ENCODE measurements around the gene CCDC33. TPM values are rescaled to one million over a fixed set of nuclear protein-coding genes. Genes with fewer than 3 reads are reported as not detected.

Gene CCDC33
- total RNA-seq, 1 experiment from 2014 or later, result 10.6 TPM

GRCh38 chr15:74193299-74193718, 42.8 kb upstream of the CCDC33 start:
- DNase-seq (ENCODE audit: low spot score) (no peak), ATAC-seq (no peak)
- no peak for TF ChIP-seq ELF4 (CRISPR knock-in tag; IDR thresholded peaks at IDR 0.05; ENCODE audit: low read depth)
- no peak for TF ChIP-seq GABPB1 (CRISPR knock-in tag; IDR thresholded peaks at IDR 0.05)
- no peak for TF ChIP-seq ZNF232 (CRISPR knock-in tag; IDR thresholded peaks at IDR 0.05)
- no peak for TF ChIP-seq ZSCAN18 (CRISPR knock-in tag; IDR thresholded peaks at IDR 0.05)
- TF ChIP-seq ZNF138 (CRISPR knock-in tag; conservative IDR thresholded peaks at IDR 0.05), result no peak
- TF ChIP-seq NFYB (CRISPR knock-in tag; conservative IDR thresholded peaks at IDR 0.05; ENCODE audit: low read depth), result no peak
- TF ChIP-seq TP53 (CRISPR knock-in tag; IDR thresholded peaks at IDR 0.05), result no peak
- no peak for TF ChIP-seq PREB (CRISPR knock-in tag; IDR thresholded peaks at IDR 0.05; ENCODE audit: borderline replicate concordance)
- no peak for TF ChIP-seq USF2 (CRISPR knock-in tag; IDR thresholded peaks at IDR 0.05)
- Mint-ChIP-seq H3K27me3 (ENCODE audit: low read depth) (no peaks in the 10 kb centered on the region), H3K9me3 (no peaks in the 10 kb centered on the region), H3K4me3 (no peak overlapping the region), H3K4me1 (no peaks in the 10 kb centered on the region), H3K36me3 (no peaks in the 10 kb centered on the region; the same call in 1 of the 2 replicates), H3K27ac (no peak overlapping the region)
- ChIA-PET POLR2A (interaction anchor here (1.9 kb wide), 1 partner anchor 9 kb away, joined by 6 read pairs; the partner anchor contains the start of gene STRA6), CTCF (interaction anchor here (1.0 to 4.4 kb wide), 4 partner anchors 10 to 129 kb away, joined by 3 to 24 read pairs (median 10); partner anchors contain the start of gene STRA6)

GRCh38 chr15:74193905-74194304, 42.2 kb upstream of the CCDC33 start:
- DNase-seq (ENCODE audit: low spot score) (no peak), ATAC-seq (no peak)
- no peaks in the 10 kb centered on the region for H3K27me3 Mint-ChIP-seq (ENCODE audit: low read depth)
- ChIA-PET POLR2A (no interaction called here), CTCF (interaction anchor here (1.0 to 4.4 kb wide), 3 partner anchors 9 to 128 kb away, joined by 4 to 24 read pairs (median 17); partner anchors contain the start of gene STRA6)
- no peaks in the 10 kb centered on the region for H3K4me1 Mint-ChIP-seq
- H3K27ac Mint-ChIP-seq, result no peak overlapping the region
- H3K9me3 Mint-ChIP-seq, result no peaks in the 10 kb centered on the region
- H3K4me3 Mint-ChIP-seq, result no peak overlapping the region
- H3K36me3 Mint-ChIP-seq, result no peaks in the 10 kb centered on the region; the same call in 1 of the 2 replicates
- TF ChIP-seq ZNF671 (CRISPR knock-in tag; IDR thresholded peaks at IDR 0.05) (no peak), ZNF416 (CRISPR knock-in tag; IDR thresholded peaks at IDR 0.05) (no peak), ZNF138 (CRISPR knock-in tag; conservative IDR thresholded peaks at IDR 0.05) (no peak), TEAD1 (CRISPR knock-in tag; IDR thresholded peaks at IDR 0.05) (no peak), FOXP1 (CRISPR knock-in tag; IDR thresholded peaks at IDR 0.05; ENCODE audit: borderline replicate concordance) (no peak), NR1H2 (CRISPR knock-in tag; IDR thresholded peaks at IDR 0.05) (no peak), NFATC4 (CRISPR knock-in tag; IDR thresholded peaks at IDR 0.05) (no peak), ZNF232 (CRISPR knock-in tag; IDR thresholded peaks at IDR 0.05) (no peak), SOX15 (CRISPR knock-in tag; IDR thresholded peaks at IDR 0.05) (no peak), ETV6 (CRISPR knock-in tag; IDR thresholded peaks at IDR 0.05) (no peak), ARID4B (CRISPR knock-in tag; IDR thresholded peaks at IDR 0.05; ENCODE audit: borderline replicate concordance) (no peak), PRRX2 (CRISPR knock-in tag; IDR thresholded peaks at IDR 0.05) (no peak)
- TF ChIP-seq, protein P1, sequence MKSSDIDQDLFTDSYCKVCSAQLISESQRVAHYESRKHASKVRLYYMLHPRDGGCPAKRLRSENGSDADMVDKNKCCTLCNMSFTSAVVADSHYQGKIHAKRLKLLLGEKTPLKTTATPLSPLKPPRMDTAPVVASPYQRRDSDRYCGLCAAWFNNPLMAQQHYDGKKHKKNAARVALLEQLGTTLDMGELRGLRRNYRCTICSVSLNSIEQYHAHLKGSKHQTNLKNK (CRISPR knock-in tag; IDR thresholded peaks at IDR 0.05), result no peak
- TF ChIP-seq, protein P2, sequence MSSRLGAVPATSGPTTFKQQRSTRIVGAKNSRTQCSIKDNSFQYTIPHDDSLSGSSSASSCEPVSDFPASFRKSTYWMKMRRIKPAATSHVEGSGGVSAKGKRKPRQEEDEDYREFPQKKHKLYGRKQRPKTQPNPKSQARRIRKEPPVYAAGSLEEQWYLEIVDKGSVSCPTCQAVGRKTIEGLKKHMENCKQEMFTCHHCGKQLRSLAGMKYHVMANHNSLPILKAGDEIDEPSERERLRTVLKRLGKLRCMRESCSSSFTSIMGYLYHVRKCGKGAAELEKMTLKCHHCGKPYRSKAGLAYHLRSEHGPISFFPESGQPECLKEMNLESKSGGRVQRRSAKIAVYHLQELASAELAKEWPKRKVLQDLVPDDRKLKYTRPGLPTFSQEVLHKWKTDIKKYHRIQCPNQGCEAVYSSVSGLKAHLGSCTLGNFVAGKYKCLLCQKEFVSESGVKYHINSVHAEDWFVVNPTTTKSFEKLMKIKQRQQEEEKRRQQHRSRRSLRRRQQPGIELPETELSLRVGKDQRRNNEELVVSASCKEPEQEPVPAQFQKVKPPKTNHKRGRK (CRISPR knock-in tag; IDR thresholded peaks at IDR 0.05; ENCODE audit: borderline replicate concordance), result no peak
- TF ChIP-seq, protein P3, sequence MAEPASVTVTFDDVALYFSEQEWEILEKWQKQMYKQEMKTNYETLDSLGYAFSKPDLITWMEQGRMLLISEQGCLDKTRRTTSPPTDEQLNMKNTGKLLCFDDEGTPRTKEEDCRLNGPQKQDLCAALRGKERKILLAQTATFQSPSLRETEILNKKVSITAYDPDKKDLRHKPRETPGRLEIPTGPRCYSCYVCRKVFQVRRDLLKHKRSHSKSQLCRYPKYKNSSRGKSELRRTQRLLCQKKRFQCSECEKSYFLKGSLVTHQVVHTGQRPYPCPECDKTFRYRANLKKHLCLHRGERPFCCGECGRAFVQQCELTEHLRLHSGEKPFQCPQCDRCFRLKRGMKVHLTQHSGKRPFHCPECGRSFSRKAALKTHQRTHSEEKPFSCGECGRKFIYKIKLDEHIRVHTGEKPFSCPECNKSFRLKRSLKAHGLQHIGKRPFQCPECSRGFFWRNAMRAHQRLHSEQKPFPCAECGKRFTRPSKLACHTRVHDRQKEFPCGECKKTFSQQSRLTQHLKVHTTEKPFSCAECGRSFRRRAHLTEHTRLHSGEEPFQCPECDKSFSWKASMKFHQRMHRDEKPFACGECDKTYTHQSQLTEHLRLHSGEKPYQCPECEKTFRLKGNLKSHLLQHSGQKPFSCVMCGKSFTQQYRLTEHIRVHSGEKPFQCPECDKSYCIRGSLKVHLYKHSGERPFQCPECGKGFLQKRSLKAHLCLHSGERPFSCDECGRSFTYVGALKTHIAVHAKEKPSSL (CRISPR knock-in tag; conservative IDR thresholded peaks at IDR 0.05), result no peak
- TF ChIP-seq, protein P4, sequence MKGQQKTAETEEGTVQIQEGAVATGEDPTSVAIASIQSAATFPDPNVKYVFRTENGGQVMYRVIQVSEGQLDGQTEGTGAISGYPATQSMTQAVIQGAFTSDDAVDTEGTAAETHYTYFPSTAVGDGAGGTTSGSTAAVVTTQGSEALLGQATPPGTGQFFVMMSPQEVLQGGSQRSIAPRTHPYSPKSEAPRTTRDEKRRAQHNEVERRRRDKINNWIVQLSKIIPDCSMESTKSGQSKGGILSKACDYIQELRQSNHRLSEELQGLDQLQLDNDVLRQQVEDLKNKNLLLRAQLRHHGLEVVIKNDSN (CRISPR knock-in tag; IDR thresholded peaks at IDR 0.05), result no peak

Data from WTC11 (cell line).